ENCODE data around the gene RNASEH2A. TPM values are rescaled to one million over a fixed set of nuclear protein-coding genes. Genes with fewer than 3 reads are reported as not detected.
A peak's percentile ranks its signal among the peaks of the same experiment; 100 is the strongest.

RNASEH2A gene
- total RNA-seq, 1 donor from 2014 or later, result 22.1 TPM

DNA sequence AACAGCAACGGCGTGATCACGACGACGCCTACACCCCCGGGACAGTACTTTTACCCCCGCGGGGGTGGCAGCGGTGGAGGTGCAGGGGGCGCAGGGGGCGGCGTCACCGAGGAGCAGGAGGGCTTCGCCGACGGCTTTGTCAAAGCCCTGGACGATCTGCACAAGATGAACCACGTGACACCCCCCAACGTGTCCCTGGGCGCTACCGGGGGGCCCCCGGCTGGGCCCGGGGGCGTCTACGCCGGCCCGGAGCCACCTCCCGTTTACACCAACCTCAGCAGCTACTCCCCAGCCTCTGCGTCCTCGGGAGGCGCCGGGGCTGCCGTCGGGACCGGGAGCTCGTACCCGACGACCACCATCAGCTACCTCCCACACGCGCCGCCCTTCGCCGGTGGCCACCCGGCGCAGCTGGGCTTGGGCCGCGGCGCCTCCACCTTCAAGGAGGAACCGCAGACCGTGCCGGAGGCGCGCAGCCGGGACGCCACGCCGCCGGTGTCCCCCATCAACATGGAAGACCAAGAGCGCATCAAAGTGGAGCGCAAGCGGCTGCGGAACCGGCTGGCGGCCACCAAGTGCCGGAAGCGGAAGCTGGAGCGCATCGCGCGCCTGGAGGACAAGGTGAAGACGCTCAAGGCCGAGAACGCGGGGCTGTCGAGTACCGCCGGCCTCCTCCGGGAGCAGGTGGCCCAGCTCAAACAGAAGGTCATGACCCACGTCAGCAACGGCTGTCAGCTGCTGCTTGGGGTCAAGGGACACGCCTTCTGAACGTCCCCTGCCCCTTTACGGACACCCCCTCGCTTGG is 14.1 kb upstream of the RNASEH2A start:
- ChIA-PET POLR2A (interaction anchor here (0.6 to 13.2 kb wide), 33 partner anchors 8 to 995 kb away, joined by 3 to 909 read pairs (median 7); partner anchors contain the start of genes CALR, DHPS, DNASE2 and FARSA), CTCF (interaction anchor here (1.8 to 11.4 kb wide), 5 partner anchors 10 to 29 kb away, joined by 4 to 280 read pairs (median 19); partner anchors contain the start of genes HOOK2, PRDX2, RNASEH2A and THSD8)
- Mint-ChIP-seq H3K27ac (peak overlapping the region; percentile 97), H3K9me3 (no peaks in the 10 kb centered on the region), H3K27me3 (no peaks in the 10 kb centered on the region), H3K4me3 (peak overlapping the region; percentile 96), H3K36me3 (ENCODE audit: low read depth) (peaks cover 20% of the 10 kb centered on the region), H3K4me1 (peaks cover 57% of the 10 kb centered on the region)
- TF ChIP-seq, protein P1, sequence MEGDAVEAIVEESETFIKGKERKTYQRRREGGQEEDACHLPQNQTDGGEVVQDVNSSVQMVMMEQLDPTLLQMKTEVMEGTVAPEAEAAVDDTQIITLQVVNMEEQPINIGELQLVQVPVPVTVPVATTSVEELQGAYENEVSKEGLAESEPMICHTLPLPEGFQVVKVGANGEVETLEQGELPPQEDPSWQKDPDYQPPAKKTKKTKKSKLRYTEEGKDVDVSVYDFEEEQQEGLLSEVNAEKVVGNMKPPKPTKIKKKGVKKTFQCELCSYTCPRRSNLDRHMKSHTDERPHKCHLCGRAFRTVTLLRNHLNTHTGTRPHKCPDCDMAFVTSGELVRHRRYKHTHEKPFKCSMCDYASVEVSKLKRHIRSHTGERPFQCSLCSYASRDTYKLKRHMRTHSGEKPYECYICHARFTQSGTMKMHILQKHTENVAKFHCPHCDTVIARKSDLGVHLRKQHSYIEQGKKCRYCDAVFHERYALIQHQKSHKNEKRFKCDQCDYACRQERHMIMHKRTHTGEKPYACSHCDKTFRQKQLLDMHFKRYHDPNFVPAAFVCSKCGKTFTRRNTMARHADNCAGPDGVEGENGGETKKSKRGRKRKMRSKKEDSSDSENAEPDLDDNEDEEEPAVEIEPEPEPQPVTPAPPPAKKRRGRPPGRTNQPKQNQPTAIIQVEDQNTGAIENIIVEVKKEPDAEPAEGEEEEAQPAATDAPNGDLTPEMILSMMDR (IDR thresholded peaks at IDR 0.05), result no peak
- peak; percentile 72 for DNase-seq
- no peak for ATAC-seq (ENCODE audit: low read depth)
- intact Hi-C loops (cut with micrococcal nuclease), result loop anchor here (2.0 to 5.0 kb wide), 3 partner anchors 180 to 361 kb away; partner anchors contain the start of genes LYL1, ZNF490 and ZNF791

DNA sequence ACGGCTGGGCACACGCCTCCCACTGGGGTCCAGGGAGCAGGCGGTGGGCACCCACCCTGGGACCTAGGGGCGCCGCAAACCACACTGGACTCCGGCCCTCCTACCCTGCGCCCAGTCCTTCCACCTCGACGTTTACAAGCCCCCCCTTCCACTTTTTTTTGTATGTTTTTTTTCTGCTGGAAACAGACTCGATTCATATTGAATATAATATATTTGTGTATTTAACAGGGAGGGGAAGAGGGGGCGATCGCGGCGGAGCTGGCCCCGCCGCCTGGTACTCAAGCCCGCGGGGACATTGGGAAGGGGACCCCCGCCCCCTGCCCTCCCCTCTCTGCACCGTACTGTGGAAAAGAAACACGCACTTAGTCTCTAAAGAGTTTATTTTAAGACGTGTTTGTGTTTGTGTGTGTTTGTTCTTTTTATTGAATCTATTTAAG is 13.5 kb upstream of the RNASEH2A start:
- TF ChIP-seq, protein P1 (IDR thresholded peaks at IDR 0.05), result no peak
- POLR2A ChIA-PET, result interaction anchor here (0.7 to 13.2 kb wide), 31 partner anchors 9 to 1578 kb away, joined by 3 to 909 read pairs (median 7); partner anchors contain the start of genes CALR, DHPS, DNASE2 and FBXW9
- no peaks in the 10 kb centered on the region for H3K9me3 Mint-ChIP-seq
- H3K36me3 Mint-ChIP-seq (ENCODE audit: low read depth), result peaks cover 20% of the 10 kb centered on the region
- CTCF ChIA-PET, result interaction anchor here (1.2 to 11.4 kb wide), 6 partner anchors 9 to 71 kb away, joined by 3 to 280 read pairs (median 12); partner anchors contain the start of genes HOOK2, PRDX2, RNASEH2A and THSD8
- peak overlapping the region; percentile 96 for H3K4me3 Mint-ChIP-seq
- peak overlapping the region; percentile 97 for H3K27ac Mint-ChIP-seq
- H3K4me1 Mint-ChIP-seq, result peaks cover 51% of the 10 kb centered on the region
- H3K27me3 Mint-ChIP-seq, result no peaks in the 10 kb centered on the region
- no peak for DNase-seq
- intact Hi-C loops (cut with micrococcal nuclease), result loop anchor here (1.0 to 5.0 kb wide), 5 partner anchors 13 to 360 kb away; partner anchors contain the start of genes CALR, LYL1, RNASEH2A and ZNF490
- no peak for ATAC-seq (ENCODE audit: low read depth)

DNA sequence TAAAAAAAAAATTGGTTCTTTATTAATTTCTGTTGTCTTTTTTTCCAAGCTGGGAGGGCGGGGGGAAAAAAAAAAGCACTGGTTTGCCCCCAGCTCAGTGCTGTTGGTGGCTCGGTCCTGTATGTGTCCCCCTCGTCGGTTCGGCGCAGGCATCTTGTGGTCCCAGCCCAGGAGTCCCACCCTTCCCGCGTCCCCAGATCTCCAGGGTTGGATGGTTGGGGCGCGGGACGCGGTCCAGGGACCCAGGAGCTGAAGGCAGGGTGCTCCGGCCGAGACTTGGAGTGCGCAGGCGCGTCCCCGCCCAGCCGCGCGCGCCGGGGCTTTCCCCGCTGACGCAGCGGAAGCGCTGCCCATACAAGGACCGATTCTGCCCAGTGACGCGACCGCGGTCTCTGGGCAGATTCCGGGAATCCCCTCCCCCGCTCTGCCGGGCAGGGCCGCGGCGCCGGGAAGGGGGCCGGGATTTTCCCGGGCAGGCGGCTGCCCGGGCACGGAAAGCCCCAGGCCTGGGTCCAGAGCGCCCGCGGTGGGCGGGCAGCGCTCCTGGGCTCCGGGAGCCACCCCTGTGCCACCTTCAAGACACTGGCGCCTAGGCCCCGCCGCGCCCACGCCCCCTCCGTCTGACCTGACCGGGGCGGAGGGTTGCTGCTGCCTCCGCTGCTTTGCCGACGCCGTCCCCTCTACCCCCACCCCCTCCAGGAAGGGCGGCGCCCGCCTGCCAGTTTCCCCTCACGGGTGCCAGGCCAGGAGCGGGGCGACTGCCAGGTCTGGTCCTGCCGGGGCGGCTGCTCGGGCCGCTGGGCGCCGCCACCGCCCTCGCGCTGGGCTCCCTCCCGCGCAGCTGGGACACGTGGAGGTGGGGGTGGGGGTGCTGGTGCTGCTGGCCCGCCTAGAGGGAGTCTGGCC is 12.8 kb upstream of the RNASEH2A start:
- CTCF ChIA-PET, result interaction anchor here (1.2 to 11.4 kb wide), 7 partner anchors 9 to 71 kb away, joined by 3 to 280 read pairs (median 6); partner anchors contain the start of genes HOOK2, PRDX2, RNASEH2A and THSD8
- Mint-ChIP-seq H3K9me3 (no peaks in the 10 kb centered on the region), H3K27ac (peak overlapping the region; percentile 97), H3K27me3 (no peaks in the 10 kb centered on the region), H3K4me3 (peak overlapping the region; percentile 96), H3K36me3 (ENCODE audit: low read depth) (peaks cover 20% of the 10 kb centered on the region), H3K4me1 (peaks cover 44% of the 10 kb centered on the region)
- TF ChIP-seq, protein P1 (IDR thresholded peaks at IDR 0.05), result no peak
- ATAC-seq (ENCODE audit: low read depth) (peak; percentile 26), DNase-seq (peak; percentile 96)
- POLR2A ChIA-PET, result interaction anchor here (0.5 to 13.2 kb wide), 29 partner anchors 9 to 1749 kb away, joined by 3 to 909 read pairs (median 5); partner anchors contain the start of genes CALR, DHPS, DNASE2 and FBXW9
- intact Hi-C loops (cut with micrococcal nuclease), result loop anchor here (1.0 to 5.0 kb wide), 5 partner anchors 13 to 359 kb away; partner anchors contain the start of genes CALR, LYL1, RNASEH2A and ZNF490

DNA sequence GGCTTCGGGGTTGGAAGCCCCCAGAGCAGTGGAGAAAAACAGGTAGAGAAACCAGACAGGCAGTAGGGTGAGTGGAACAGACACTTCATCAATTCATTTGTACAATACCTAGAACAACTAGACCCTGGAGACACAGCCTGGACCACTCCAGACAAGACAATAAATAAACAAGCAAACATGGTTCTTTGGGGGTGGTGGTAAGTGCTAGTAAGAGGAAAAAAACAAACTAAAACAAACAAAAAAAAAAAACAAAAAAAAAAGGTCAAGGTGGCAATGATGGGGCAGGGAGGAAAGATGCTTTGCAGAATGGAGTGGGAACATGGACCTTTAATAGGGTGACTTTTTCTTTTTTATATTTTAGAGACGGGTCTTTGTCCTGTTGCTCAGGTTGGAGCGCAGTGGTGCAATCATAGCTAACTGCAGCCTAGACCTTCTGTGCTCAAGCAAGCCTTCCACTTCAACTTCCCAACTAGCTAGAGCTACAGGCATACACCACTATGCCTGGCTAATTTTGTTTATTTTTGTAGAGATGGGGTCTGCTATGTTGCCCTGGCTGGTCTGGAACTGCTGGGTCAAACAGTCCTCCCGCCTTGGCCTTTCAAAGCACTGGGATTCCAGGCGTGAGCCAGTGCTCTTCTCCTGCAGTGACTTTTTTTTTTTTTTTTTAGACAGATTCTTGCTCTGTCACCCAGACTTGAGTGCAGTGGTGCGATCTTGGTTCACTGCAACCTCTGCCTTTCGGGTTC is 12.0 kb upstream of the RNASEH2A start:
- H3K9me3 Mint-ChIP-seq, result no peaks in the 10 kb centered on the region
- H3K4me1 Mint-ChIP-seq, result peaks cover 36% of the 10 kb centered on the region
- H3K27ac Mint-ChIP-seq, result peak overlapping the region; percentile 94
- H3K36me3 Mint-ChIP-seq (ENCODE audit: low read depth), result peaks cover 15% of the 10 kb centered on the region
- intact Hi-C loops (cut with micrococcal nuclease), result loop anchor here (5.0 kb wide), 2 partner anchors 182 to 308 kb away; partner anchors contain the start of genes LYL1, ZNF490 and ZNF791
- no peak for ATAC-seq (ENCODE audit: low read depth)
- DNase-seq, result no peak
- ChIA-PET CTCF (interaction anchor here (1.8 to 11.4 kb wide), 4 partner anchors 12 to 39 kb away, joined by 4 to 280 read pairs (median 142); partner anchors contain the start of genes HOOK2 and RNASEH2A), POLR2A (interaction anchor here (0.5 to 13.2 kb wide), 12 partner anchors 8 to 1748 kb away, joined by 4 to 909 read pairs (median 5); partner anchors contain the start of genes HOOK2, PRDX2, RNASEH2A and THSD8)
- H3K27me3 Mint-ChIP-seq, result no peaks in the 10 kb centered on the region
- TF ChIP-seq, protein P1 (IDR thresholded peaks at IDR 0.05), result no peak
- H3K4me3 Mint-ChIP-seq, result peak overlapping the region; percentile 80
